TTC549 (cell line): ENCODE data around the gene RNU1-4.
"Not testable (repeated sequence)": the region's sequence is repeated elsewhere in the genome, so short reads cannot be mapped to it uniquely, and the experiment has no call there.

ENCODE experiments used
- FAIRE-seq: peaks from 2 replicates; lab custom pipeline; 2012; peaks lifted over from hg19 to GRCh38; lab: Jason Lieb, UNC

Gene RNU1-4

DNA sequence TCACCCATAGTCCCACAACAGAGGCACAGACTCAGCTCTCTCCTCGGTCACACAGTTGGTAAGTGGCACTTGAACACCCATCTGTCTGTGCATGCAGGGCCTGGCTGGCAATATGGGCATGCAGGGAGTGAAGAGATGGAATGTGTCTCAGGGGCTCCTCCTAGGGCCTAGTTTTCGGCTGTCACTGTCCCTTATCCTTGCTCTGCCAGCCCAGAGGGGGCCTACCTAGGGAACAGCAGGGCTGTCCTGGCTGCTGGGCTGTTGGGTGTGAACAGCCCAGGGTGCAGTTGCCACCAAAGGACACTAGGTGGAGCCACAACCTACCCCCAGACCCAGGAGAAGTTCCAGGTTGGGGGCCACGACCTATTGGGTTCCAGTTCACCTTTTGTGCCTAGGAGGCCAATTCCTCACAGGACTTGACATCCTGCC lies 30.6 kb upstream of the RNU1-4 start:
- FAIRE-seq: not testable (repeated sequence)

DNA sequence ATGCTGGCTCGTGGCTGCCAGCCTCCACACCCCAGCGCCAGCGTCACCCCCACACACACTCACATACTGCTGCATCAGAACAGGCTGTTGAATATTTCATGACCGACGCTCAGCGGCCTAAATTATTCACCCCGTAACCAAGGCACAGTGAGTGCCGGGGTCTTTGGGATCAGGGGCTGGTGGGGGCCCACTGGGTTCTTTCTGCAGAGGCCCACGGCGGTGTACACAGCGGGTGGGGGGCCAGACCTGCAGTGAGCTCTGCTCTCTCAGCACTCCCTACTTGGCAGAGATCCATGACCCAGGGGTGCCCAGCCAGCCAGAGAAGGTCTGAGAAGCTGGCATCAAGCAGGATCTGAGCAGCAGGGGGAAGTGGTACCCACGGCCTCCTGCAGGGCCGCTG lies 29.7 kb upstream of the RNU1-4 start:
- not testable (repeated sequence) for FAIRE-seq

DNA sequence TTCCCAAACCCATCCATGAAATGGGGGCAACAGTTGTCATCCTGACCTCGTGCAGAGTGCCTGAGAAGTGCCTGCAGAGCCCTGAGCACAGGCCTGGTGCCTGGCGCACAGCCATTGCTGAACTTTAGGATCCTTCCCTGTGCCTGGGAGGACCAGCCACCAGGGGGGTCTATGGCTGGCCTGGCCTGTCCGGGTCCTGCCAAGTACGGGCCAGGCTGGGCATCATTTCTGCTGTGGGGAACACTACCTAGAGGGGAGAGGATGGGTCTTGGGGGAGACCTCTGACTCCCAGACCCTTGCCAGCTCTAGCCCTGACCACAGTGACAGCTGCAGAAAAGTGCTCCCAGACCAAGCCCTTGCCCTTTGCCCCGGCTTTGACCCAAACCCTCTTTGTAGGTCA lies 28.2 kb upstream of the RNU1-4 start:
- FAIRE-seq: not testable (repeated sequence)

DNA sequence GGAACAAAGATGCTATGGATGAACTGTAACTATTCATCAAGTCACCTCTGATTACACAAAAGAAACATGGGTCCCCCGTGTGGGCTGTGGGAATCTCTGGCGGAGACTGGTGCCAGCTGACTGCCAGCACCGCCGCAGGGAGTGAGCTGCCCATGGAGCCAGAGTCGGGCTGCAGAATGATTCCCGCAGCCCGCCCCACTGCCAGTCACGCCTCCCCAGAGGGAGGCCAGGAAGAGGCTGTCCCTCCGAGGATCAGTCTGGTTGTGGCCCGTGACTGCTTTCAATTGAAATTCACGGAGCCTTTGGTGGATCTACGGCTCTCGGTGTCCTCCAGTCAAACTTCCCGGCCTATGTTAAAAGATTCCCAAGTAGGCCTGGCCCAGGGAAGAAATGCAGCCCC lies 27.7 kb upstream of the RNU1-4 start:
- FAIRE-seq: not testable (repeated sequence)

DNA sequence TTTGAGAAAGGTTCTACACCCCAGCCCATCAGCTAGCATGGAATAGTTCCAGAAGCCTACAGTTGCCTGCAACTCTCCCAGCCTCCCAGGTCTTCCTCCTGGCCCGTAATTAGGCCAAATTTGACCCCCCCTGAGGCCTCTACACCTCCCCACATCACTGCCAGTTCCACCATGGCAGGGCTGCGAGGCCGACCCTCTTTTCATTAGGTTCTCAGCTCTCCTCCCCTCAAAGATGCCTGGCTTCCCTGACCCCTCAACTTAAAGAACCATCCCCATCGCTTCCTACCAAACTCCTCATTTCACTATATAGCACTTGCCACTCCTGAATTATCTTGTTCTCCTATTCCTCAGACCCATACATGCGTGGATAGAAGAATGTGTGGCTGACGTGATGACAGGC lies 27.3 kb upstream of the RNU1-4 start:
- not testable (repeated sequence) for FAIRE-seq

DNA sequence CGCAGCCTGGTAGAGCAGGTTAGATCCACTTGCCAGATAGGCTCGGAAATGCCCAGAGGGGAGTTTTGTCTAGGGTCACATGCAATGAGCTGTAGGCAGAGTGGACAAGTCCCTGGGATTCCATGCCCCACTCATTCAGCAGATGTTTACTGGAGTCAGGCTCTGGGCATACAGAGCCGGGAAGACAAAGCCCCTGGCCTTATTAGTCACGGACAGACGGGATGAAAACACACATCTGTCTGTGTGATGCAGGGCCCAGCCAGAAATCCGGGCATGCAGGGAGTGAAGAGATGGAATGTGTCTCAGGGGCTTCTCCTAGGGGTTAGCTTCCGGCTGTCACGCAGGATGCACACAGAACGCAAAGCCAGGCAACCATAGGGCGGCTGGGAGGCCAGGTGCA lies 26.8 kb upstream of the RNU1-4 start:
- not testable (repeated sequence) for FAIRE-seq

DNA sequence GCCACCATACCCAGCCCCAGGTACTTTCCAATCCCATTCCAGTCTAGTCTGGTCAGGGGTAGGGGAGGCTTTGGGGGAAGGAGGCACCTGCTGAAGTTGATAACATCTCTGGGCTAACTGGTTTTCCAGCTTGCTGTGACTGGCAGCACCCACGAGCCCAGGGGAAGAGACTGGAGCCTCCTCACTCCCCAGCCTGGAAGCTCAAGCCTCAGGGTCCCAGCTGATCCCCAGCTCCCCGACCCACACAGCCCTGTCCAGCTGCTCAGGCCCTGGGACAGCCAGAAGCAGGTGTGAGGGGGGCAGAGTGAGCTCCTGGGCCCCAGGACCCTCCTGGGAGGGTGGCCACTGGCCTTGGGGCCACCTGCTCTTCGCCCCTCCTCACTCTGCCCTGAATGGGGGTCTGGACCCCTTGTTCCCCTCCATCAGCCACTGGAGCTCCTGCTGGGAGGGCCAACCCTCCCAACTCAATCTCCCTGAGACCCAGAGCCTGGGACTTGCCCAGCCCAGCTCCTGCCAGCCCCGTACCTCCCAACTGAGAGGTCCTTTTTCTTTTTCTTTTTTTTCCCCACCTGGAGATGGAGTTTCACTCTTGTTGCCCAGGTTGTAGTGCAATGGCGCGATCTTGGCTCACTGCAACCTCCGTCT lies 23.5 kb upstream of the RNU1-4 start:
- FAIRE-seq: no peak

DNA sequence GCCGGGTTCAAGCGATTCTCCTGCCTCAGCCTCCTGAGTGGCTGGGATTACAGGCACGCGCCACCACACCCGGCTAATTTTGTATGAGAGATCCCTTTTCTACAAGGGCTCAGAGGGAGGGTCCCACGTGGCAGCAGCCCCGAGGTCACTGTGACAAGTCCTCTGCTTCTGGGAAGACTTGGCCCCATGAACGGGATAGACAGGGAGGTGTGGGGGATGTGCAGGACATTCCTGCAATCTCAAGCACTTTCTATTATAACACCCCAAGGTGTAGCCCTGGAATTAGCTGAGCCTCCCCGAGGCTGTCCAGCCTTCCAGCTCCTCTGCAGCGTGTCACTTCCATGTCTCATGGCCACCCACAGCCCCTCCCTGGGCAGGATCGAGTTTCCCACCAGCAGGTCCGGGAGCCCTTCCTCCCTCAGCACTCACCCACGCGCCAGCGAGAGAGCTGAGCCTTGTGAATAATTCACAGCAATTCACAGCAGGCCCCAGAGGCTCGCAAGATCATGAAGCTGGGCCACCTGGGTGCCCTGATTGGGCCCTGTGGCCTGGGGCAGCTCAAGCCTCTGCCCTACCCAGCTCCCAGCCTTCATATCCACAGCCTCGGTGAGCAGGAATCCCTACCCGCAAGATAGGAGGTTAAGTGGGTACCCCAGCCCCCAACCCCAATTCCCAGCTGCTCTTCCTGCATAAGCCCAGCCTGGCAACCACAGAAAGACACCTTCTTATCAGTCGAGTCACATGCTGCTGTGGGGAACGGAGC lies 22.8 kb upstream of the RNU1-4 start:
- no peak for FAIRE-seq

DNA sequence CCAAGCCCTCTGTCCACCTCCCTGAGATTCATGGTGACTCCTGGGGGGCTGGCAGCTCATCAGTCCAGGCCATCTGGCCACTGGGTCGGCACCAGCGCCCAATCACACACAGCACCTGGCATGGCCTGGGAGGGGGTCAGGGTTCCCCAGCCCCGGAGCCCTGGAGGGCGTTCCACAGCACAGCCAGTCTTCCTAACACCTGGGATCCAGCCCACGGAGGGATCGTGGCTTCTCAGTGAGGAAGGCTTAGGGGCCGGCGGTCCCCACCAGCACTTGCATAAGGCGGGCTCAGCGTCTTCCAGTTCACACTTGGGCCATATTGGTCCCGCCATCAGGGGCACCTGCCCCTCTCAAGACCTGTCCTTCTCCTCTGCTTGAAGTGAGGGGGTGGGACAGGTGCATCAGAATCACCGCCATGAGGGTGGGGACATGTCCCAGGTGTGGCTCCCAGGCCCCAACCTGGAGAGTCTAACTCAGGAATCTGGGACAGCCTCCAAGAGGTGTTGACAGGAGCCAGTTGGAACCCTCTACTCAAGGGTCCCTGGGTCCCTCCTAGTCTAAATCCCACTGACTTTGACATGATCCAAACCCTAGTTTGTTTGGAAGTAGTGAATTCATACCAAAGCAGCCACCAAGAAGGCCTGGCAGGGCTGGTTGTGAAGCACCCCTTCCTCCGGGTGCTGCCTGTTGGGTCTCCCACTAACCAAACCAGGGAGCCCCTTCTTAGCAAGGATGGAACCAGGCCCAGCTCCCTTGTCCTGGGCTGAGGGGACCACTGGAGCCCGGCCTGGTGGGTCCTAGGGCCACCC lies 22.0 kb upstream of the RNU1-4 start:
- FAIRE-seq: not testable (repeated sequence)

DNA sequence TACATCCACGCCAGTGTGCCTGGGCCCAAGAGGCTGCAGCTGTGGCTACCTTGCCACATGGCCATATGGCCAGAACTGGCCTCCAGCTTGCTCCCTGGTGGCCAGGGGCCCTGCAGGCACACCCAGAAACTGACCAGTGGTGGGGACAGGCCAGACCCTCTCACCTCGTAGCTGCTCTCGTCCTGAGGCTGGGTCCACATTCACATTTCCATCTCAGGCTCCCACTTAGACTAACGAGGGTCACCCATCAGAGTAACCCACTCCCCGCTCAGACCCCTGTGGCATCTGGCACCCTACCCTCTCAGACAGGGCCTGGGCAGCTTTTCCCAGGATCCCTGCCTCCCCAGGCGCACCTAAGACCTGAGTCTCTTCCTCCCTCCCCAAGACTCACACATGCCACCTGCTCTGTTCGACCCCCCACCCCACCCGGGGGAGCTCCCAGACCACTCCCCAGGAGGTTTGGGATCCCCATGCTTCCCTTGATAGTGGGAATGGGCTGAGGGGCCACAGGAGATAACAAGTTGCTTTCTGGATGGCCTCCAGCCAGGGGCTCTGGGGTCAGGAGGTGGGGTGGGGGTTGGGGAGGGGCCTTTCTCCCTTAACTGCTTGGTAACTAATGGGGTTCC lies 21.3 kb upstream of the RNU1-4 start:
- FAIRE-seq: no peak

DNA sequence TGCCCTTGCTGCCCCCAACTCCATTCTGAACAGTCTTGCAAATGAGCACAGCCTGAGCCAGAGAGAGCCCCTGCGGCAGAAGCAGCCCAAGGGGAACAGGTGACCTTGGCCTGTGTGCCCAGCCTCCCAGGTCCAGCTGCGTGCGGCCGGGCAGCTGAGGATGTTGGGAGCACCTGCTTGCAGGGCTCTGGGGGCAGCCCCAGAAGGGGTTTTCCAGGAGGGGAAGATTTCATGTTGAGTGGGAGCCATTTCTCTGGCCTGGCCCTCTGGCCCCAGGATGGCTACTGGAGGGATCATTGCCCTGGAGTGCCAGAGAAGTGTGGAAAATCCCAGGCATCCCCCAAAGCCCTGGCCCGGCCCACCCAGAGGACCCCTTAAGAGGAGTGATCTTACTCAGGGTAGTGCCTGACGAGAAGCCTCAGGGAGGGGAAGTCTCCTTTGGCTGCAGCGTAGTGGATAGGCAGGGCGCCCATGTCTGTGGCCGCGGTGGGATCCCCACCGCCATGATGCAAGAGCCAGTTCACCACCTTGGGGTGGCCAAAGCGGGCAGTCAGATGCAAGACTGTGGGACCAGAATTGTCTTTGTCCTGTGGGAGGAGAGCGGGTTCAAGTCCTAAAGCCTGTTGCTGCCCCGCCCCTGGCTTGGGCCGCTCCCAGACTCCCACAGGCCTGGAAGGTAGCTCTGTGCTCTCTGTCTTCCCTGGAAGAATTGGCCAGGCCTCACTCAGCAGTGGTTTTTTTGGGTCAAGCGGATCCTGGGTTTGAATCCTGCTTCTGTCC lies 20.6 kb upstream of the RNU1-4 start:
- FAIRE-seq: no peak

DNA sequence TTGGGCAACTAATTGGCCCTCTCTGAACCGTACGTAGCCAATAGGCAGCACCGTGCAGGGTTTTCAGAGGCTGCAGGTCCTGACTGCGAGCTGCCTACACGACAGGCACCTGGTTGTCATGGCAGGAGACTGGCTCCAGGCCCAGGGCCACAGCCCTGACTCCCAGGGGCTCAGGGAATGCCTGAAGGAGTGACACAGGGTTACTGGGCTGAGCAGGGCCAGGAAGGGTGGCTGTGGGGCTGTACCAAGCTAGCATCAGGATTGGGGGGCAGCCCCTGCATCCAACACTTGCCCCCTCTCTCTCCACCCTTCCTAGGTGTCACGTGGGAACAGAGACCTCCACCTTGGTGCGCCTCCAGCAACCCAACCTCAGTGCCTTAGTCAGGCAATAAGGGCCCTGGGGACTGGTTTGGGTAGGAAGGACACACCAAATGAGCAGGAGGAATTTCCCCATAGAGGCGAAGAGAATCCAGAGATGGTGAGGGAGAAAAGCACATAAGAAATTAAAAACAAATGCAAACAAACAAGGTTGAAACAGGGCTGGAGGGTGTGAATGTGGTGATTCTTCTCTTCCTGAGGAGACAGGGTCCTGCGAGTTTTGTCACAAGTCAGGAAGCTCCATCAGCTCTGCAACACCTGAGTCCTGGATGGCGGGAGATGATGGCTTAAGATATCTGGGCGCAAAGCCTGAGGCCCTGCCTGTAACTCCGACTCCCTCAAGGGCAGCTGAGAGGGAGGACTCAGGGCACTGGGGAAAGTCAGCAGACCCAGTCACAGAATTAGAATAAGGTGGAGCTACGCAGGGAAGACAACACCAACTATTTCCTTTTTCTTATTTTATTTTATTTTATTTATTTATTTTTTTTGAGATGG lies 19.7 kb upstream of the RNU1-4 start:
- FAIRE-seq: no peak

DNA sequence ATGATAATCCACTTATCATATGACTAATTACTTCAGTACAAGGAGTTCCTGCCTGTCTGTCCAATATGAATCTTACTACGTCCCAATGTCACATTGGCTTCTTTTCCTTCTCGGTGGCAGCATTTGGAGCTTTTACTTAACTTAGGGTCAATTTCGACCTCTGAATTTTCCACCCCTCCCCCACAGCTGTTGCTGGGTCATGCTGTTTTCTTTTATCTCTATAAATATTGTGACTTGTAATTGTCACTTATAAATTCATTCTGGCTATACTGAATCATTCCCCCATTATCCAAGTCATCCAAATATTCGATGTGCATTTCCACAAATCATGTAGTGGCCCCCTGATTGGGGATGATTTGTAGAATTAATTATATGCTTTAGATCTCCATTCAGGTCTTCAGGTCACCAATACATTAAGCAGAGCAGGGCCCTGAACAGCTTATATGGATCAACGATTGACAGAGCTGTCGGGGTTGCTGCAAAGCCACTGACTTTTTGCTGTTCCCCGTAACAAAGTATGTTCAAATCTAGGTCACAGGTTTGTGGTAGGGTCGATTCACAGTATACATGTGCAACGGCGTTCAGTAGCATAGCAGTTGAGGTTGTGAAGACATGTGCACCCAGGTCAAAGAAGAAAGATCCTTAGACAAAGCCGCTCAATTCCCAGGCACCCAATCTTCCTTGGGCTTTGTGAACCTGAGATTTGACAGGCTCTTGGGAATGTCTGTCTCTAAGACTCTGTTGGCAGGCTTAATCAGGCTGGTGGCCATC lies 18.3 kb upstream of the RNU1-4 start:
- FAIRE-seq: no peak

DNA sequence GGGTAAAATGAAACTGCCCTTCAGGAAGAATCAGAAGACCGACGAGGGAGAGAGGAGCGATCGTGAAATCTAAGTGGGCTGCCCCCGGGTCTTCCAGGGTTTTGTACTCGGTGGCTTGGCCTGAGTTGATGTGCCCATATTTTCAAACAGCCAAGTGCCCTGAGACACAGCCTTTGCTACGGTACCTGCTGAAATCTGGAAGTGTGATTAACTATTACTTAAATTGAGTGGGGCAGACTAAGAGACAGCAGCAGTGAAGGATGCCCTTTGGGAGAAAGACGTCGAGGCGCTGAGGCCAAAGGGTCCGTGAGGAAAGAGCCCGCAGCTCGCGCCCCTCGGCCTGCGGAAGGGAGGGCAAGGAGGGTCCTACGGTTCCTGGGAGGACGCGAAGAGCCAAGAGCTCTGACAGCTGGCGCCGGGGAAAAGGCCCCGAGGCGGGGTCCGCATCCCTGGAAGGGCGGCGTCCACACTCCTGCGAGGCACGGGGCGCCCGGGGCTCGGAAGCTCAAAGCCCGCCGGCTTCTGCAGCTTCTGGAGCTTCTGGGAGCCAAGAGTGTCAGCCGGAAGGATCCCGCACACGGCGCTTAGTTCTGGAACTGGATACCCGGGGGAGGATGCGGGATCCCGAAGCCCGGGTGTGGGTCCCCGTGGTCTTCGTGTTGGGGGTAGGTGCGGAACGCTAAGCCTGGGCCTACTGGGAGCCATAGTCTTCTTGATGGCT lies 15.4 kb upstream of the RNU1-4 start:
- no peak for FAIRE-seq

DNA sequence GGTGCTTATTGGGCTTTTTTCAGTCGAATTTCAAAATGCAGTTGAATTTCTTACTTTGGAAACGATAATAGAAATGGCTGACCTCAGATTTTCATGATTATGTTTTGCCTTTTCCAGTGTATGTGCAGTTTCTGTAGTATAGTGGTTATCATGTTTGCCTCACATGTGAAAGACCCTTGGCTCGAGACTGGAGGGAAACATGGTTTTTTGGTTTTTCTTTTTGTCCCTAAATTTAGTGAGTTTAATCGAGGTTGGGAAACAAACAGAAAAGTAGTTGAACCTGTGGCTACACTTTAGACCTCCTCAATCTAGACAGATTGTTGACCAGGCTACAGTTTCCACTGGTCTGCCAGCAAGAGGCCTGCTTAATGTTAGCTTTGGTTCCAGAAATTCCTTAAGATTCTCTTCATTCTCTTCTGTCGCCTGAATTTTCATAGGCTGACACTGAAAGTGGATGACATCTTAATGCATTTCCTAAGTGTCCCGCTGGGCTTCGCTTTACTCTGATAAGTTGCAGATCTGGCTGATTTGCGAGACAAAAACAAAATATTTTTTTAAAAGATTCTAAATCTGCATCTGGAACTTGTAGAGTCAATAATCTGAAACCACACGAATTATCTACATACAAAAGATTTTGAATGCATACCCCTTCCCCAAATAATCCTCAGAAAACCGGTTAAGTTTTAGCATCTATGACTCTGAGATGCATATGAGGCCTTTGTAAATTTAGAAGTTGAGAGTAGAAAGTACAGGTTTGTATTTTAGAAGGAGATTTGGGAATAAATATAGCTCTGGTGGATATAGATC lies 14.7 kb upstream of the RNU1-4 start:
- FAIRE-seq: not testable (repeated sequence)

DNA sequence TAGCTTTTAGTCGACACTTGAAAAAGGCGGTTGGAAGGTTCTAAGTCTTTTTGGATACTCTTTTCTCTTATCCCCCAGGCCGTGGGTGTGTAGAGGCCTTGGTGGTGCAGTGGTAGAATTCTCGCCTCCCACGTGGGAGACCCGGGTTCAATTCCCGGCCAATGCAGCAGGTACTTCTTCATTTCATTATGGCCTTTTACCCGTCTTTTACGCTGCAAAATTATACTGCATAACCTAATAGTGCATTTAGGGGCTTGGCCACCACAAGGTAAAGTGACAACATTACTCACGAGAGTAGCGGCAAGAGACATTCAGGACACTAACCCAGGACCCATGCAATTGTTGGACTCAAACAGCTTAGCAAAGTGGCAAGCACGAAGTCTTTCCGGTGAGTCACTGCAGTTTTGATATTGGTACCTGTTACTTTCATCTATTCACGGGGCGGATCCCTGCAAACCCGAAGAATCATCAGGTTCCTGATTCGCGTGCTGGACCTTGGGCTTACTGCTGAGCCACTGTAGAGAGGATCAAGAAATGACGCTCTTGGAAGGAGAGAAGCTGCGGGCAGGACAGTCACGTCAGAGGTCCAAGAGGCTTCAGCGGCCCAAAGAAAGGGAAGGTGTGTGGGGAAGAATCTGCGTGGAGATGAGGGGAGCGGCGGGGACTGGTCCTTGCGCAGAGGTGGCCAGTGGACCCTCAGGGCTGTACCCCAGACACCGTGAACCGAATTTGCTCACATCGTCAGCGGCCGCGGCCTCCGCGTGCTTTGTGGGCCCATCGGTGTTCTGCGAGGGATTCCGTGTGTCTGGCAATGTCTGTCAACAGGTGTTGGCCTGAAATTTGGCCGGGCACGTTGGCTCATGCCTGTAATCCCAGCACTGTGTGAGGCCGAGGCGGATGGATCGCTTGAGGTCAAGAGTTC lies 12.9 kb upstream of the RNU1-4 start:
- no peak for FAIRE-seq

DNA sequence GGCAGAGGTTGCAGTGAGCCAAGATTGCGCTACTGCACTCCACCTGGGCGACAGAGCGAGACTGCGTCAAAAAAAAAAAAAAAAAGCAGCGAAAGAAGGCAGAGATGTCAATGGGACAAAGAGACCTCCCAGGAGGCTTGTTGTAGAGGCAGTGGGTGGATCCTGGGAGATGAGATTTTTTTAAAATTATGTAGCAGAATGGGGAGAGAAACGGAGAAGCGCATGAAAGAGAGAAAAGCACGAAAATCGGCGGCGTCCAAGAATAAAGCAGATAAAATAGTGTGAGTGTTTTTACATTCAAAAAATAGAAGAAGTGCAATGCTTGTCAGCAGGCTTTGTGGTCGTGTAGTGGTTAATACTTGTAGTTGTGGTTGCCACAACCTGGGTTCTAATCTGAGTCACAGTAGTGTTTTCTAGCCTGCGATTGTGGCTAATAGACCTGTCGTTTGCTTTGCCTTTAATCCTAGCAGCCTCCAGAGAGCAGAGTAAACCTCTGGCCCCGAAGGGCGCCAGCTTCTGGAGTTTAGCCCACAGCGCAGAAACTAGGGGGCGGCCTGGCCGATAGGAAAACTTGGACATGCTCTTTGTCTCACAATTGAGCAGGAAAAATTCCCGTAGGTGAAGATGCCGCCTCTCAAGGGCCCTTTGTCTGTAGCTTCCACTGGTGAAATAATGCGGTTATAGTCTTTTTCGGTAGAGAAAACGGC lies 11.9 kb upstream of the RNU1-4 start:
- not testable (repeated sequence) for FAIRE-seq
